HG03060 (cell line): ENCODE data around the gene PRTFDC1.
"Not testable (repeated sequence)": the region's sequence is repeated elsewhere in the genome, so short reads cannot be mapped to it uniquely, and the experiment has no call there.

Source experiments
- ATAC-seq: cut with Tn5 transposase; IDR thresholded peaks from one replicate; pipeline ENCODE4 v1.9.1; 2021; ENCODE audit warnings: low read depth, moderate number of reproducible peaks; ENCODE audit not compliant: unreplicated experiment

Gene PRTFDC1

DNA sequence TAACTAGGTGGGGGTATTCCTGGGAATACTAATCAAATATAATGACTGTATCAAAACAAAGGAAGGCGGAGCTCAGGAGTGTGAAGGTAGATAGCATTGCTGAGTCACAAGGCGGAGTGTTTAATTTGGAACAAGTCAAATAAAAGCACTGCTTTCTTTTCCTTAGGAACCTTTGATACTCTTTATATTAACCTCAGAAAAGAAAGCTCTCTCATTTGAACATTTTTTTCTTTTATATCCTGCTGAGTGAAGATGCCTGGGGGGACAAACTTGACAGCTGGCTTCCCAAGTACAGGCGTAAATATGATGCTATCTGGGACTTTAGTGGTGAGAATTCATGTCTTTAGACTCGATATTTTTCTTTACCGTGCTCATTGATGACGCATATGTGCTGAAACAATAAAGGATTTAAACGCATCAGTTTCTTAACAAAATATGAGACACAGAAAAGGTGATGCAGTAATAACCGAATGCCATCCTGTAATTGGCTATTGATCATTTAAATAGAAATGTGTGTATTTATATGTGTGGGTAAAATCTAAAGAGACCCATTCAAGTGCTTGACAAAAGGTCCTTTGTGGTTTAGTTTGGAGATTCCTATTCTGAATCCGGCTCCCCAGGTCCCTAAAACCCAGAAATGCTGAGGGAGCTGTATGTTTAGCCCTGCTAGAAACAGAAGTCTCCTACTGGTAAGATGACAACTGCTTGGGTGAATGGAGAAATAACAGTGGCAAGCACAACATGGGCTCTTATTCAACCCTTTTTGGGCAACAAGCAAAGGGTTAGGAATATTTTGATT is 102.7 kb downstream of the PRTFDC1 start:
- no peak for ATAC-seq

- ATAC-seq, result no peak
Observed at GRCh38 chr10:24849051-24849450, 103.4 kb downstream of the PRTFDC1 start.

GRCh38 chr10:24848195-24848594 is 104.2 kb downstream of the PRTFDC1 start:
- ATAC-seq, result no peak

DNA sequence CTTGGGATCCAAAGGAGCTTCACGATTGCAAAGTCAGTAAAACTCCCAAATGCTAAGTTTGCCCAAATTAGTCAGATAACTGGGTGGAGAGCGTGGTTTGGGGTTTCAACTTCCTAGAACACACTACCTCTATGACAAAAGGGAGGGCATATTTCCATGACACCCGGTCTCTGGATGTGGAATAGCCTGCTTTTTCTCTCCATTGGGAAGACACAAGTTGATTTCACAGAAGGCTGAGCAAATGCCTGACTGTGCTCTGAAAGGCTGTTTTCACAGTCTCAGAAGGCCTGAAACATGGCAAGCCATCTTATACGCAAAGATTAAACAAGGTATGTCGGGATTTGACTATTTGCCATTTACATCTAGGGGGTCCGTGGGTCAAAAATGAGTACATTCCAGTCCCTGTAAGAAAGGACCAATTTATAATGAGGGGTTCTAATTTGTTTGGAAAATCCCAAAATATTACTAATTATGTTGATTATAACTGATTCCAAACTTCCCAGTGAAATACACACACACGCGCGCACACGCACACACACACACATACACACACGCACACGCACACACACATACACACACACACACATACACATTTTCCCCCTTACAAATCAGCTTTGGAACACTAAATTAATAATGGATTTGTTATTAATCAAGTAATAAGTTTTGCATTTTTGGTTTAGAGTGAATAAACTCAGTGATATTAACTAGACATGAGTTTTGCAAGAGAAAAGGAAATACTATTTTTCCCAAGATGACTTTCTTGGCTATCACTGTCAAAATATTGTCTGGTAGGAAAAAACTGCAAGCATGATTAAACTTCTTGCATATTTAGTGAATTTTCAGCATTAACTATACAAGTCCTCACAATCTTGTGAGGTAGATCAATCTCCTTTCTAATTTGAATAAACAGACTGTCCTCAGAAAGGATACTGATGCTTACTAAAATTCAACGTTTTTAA is 105.0 kb downstream of the PRTFDC1 start:
- ATAC-seq, result no peak

GRCh38 chr10:24844742-24845141 is 107.7 kb downstream of the PRTFDC1 start:
- no peak for ATAC-seq

GRCh38 chr10:24843256-24843655 is 109.2 kb downstream of the PRTFDC1 start:
- ATAC-seq, result no peak

DNA sequence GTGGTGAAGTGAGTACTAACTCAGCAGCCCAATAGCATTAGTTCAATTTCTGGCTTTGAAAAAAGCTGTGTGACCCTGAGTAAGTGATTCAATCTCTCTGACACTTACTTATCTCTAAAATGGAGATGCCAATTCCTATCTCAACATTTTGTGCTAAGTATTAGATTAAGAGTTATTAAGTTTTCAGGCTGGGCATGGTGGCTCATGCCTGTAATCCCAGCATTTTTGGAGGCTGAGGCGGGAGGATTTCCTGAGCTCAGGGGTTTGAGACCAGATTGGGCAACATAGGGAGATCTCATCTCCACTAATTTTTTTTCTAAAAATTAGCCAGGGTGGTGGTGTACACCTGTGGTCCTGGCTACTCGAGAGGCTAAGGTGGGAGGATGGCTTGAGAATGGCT is 109.5 kb downstream of the PRTFDC1 start:
- no peak for ATAC-seq

GRCh38 chr10:24841530-24841929 is 110.9 kb downstream of the PRTFDC1 start:
- no peak for ATAC-seq

DNA sequence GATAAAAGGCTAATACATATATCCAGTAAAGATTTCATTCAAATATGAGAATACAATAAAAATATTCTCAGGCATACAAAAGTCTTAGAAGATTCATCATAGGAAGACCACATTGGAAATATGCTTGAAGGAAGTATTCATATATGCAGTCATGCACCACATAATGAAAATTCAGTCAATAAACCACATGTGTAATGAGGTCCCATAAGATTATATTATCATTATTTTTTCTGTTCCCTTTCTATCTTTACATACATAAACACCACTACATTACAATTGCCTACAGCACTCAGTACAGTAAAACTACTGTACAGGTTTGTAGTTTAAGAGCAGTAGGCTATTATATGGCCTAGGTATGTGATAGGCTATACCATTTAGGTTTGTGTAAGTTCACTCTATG is 111.6 kb downstream of the PRTFDC1 start:
- no peak for ATAC-seq

- ATAC-seq, result not testable (repeated sequence)
Observed at GRCh38 chr10:24837781-24838180, 114.6 kb downstream of the PRTFDC1 start.

- ATAC-seq, result no peak
Observed at GRCh38 chr10:24834869-24835268, 117.5 kb downstream of the PRTFDC1 start.

DNA sequence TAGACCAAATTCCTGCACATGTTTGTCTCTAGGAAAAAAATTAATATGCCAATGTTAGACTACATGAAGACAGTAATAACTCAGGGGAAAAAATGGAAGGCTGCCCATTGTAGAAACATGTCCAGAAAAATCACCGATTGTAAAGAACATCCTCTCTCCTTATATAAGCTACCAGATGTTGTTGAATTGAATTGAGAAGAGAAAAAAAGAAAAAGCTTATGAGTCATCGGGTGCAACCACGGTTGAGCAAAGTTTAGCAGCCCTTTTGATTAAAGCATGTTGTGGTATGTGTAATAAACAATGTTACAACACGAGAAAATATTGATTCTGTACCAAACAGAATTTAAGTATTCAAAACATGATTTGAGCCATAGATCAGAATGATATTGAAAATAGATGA is 126.4 kb downstream of the PRTFDC1 start:
- no peak for ATAC-seq

GRCh38 chr10:24825551-24825950 is 126.9 kb downstream of the PRTFDC1 start:
- ATAC-seq, result no peak

DNA sequence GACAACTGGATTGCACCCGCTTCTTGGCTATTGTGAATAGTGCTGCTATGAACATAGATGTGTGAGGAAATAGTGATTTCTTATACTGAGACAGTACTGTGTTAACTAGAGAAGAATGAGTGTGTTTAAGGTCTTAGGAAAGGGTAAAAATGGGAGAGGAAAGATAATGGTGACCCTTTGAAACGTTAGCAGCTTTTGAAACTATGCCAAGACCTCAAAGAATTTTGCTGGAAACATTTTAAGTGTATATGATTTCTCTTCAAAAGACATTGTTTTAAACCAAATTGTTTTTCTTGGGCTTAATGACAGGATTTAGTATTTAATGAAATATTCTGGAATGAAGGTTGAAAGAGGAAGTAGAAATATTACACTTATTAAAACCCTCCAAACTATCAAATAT is 127.9 kb downstream of the PRTFDC1 start:
- no peak for ATAC-seq

- ATAC-seq, result no peak
Observed at GRCh38 chr10:24824124-24824523, 128.3 kb downstream of the PRTFDC1 start.

DNA sequence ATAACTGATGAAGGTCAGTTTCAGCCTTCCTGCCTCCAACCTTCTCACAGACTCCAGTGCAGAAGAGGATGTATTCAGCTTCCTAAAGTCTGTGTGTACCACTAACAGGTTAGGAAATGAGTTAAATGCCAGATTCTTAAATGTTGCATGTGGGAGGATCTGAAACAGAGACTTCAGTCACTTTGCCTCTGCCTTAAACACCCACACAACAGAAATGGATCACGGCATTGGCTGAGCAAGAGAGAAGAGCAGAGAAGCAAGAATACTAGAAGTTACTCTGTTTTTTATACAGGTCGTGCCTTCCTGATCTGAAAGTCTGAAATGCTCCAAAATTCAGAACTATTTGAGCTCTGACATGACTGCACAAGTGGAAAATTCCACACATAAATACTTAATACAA is 129.8 kb downstream of the PRTFDC1 start:
- peak; percentile 81 for ATAC-seq

GRCh38 chr10:24821986-24822385 is 130.4 kb downstream of the PRTFDC1 start:
- no peak for ATAC-seq

GRCh38 chr10:24816868-24817396 is 135.5 kb downstream of the PRTFDC1 start:
- ATAC-seq, result no peak

GRCh38 chr10:24814568-24815313 is 137.7 kb downstream of the PRTFDC1 start:
- ATAC-seq, result no peak

DNA sequence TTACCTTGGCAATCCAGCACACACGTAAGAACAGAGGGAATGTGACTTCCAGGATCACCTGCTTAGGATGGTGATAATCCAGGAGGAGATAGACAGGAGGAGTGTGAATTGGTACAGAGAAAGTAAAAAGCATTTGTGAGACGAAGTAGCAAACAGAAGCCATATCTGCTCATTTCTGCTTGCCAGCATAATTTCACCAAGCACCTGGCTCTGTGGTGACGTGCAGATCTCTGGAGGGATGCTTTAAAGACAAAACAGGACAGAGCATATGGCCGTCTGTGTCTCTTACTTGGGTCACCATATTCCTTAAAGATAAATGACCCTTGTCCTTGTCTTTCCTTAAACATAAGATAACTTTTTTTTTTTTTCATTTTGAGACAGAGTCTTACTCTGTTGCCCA is 138.6 kb downstream of the PRTFDC1 start:
- ATAC-seq, result no peak

GRCh38 chr10:24806262-24806661 is 146.1 kb downstream of the PRTFDC1 start:
- ATAC-seq, result no peak
